Loucy (cell line): ENCODE measurements around the gene UGT8.

Experiments used
- H2AFZ ChIP-seq: fragments of 200-600 bp; sonication (generic); 2 replicates; pipeline ENCODE4 v1.6.0; 2016; ENCODE audit warnings: antibody characterized with exemption, mild to moderate bottlenecking, low read length, moderate library complexity
- H3F3A ChIP-seq: fragments of 200-600 bp; 2 replicates; pipeline ENCODE4 v1.6.0; 2016; ENCODE audit warnings: antibody characterized with exemption, low read depth, mild to moderate bottlenecking
- H3K27me3 ChIP-seq: fragments of 200-600 bp; sonication (generic); 2 replicates; pipeline ENCODE4 v1.6.1; 2014; ENCODE audit warnings: low read length, mild to moderate bottlenecking; ENCODE audit not compliant: insufficient read depth, poor library complexity, severe bottlenecking
- H3K36me3 ChIP-seq: fragments of 200-600 bp; sonication (generic); 2 replicates; pipeline ENCODE4 v1.6.1; 2016; ENCODE audit warnings: low read length; ENCODE audit not compliant: insufficient read depth
- H3K4me1 ChIP-seq: fragments of 200-600 bp; sonication (generic); 2 replicates; pipeline ENCODE4 v1.5.1; 2014; ENCODE audit warnings: low read length, mild to moderate bottlenecking; ENCODE audit not compliant: insufficient read depth, poor library complexity, severe bottlenecking
- H3K4me2 ChIP-seq: fragments of 200-600 bp; sonication (generic); 2 replicates; pipeline ENCODE4 v1.6.0; 2014; ENCODE audit warnings: antibody characterized with exemption, low read length, low read depth, mild to moderate bottlenecking; ENCODE audit not compliant: poor library complexity, severe bottlenecking
- H3K4me3 ChIP-seq: fragments of 200-600 bp; sonication (generic); 2 replicates; pipeline ENCODE4 v1.5.1; 2014; ENCODE audit warnings: low read length, mild to moderate bottlenecking, mixed read lengths; ENCODE audit not compliant: poor library complexity, severe bottlenecking
- H3K79me2 ChIP-seq: fragments of 200-600 bp; sonication (generic); 2 replicates; pipeline ENCODE4 v1.6.1; 2014; ENCODE audit warnings: low read length; ENCODE audit not compliant: insufficient read depth
- H3K9ac ChIP-seq: fragments of 200-600 bp; sonication (generic); 2 replicates; pipeline ENCODE4 v1.6.0; 2014; ENCODE audit warnings: mild to moderate bottlenecking, low read depth, low read length, moderate library complexity; ENCODE audit not compliant: poor library complexity, severe bottlenecking
- H3K9me2 ChIP-seq: fragments of 200-600 bp; sonication (generic); replicated peaks from 2 replicates; pipeline ENCODE4 v1.6.1; 2016; ENCODE audit warnings: low read depth, low read length, mixed read lengths
- H3K9me3 ChIP-seq: fragments of 200-600 bp; sonication (generic); 2 replicates; pipeline ENCODE4 v1.6.1; 2014; ENCODE audit warnings: mild to moderate bottlenecking, antibody characterized with exemption, low read length, low read depth; ENCODE audit not compliant: insufficient read depth
- H4K20me1 ChIP-seq: fragments of 200-600 bp; sonication (generic); 2 replicates; pipeline ENCODE4 v1.6.0; 2014; ENCODE audit warnings: antibody characterized with exemption, low read length, mild to moderate bottlenecking; ENCODE audit not compliant: insufficient read depth, poor library complexity, severe bottlenecking
- EZH2phosphoT487 ChIP-seq: fragments of 200-600 bp; IDR thresholded peaks from 2 replicates; pipeline ENCODE4 v1.6.1; 2018; ENCODE audit warnings: antibody characterized with exemption, mild to moderate bottlenecking, moderate library complexity, borderline replicate concordance
- TF ChIP-seq, protein P1 (sequence below): fragments of 200-600 bp; sonication (generic); conservative IDR thresholded peaks from 2 replicates; pipeline ENCODE4 v1.5.1; 2014; ENCODE audit warnings: mild to moderate bottlenecking, antibody characterized with exemption, low read length

UGT8 gene

GRCh38 chr4:114593526-114593925, 5.1 kb upstream of the UGT8 start:
- Histone ChIP-seq H3K9me2 (no peaks in the 10 kb centered on the region), H3K4me2 (no peak overlapping the region), H3K9ac (no peak overlapping the region), H3K4me3 (no peak overlapping the region), H3K9me3 (no peaks in the 10 kb centered on the region), H2AFZ (no peak overlapping the region), H3F3A (no peaks in the 10 kb centered on the region), H3K79me2 (no peaks in the 10 kb centered on the region), H3K36me3 (no peaks in the 10 kb centered on the region), H3K27me3 (no peaks in the 10 kb centered on the region), H3K4me1 (no peaks in the 10 kb centered on the region), H4K20me1 (no peaks in the 10 kb centered on the region)
- TF ChIP-seq, protein P1, sequence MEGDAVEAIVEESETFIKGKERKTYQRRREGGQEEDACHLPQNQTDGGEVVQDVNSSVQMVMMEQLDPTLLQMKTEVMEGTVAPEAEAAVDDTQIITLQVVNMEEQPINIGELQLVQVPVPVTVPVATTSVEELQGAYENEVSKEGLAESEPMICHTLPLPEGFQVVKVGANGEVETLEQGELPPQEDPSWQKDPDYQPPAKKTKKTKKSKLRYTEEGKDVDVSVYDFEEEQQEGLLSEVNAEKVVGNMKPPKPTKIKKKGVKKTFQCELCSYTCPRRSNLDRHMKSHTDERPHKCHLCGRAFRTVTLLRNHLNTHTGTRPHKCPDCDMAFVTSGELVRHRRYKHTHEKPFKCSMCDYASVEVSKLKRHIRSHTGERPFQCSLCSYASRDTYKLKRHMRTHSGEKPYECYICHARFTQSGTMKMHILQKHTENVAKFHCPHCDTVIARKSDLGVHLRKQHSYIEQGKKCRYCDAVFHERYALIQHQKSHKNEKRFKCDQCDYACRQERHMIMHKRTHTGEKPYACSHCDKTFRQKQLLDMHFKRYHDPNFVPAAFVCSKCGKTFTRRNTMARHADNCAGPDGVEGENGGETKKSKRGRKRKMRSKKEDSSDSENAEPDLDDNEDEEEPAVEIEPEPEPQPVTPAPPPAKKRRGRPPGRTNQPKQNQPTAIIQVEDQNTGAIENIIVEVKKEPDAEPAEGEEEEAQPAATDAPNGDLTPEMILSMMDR: no peak

DNA sequence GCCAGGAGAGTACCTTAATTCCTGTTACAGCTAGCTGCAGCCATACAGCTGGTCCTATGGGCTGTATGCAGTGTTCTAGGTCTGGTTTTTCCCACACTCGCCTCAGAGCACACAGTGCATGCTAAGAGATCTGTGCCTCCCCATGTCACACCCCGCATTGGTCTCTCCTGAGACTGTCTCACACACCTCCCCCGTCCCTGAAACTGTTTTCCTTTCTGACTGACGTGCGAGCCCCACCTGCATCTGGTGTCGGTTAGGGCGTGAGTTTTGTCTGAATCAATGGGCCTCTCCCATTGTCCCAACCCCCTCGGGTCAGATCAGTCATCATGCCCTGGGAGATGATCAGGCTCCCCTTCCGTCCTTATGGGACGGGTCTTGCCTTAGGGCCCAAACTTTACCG, 3.4 kb upstream of the UGT8 start:
- Histone ChIP-seq H3K9me3 (no peaks in the 10 kb centered on the region), H4K20me1 (no peaks in the 10 kb centered on the region), H2AFZ (no peak overlapping the region), H3K27me3 (no peaks in the 10 kb centered on the region), H3K4me3 (no peak overlapping the region), H3K4me1 (no peaks in the 10 kb centered on the region), H3K9me2 (no peaks in the 10 kb centered on the region), H3K9ac (no peak overlapping the region), H3F3A (no peaks in the 10 kb centered on the region), H3K79me2 (no peaks in the 10 kb centered on the region), H3K4me2 (no peak overlapping the region), H3K36me3 (no peaks in the 10 kb centered on the region)
- no peak for TF ChIP-seq EZH2phosphoT487
- TF ChIP-seq, protein P1: no peak

DNA sequence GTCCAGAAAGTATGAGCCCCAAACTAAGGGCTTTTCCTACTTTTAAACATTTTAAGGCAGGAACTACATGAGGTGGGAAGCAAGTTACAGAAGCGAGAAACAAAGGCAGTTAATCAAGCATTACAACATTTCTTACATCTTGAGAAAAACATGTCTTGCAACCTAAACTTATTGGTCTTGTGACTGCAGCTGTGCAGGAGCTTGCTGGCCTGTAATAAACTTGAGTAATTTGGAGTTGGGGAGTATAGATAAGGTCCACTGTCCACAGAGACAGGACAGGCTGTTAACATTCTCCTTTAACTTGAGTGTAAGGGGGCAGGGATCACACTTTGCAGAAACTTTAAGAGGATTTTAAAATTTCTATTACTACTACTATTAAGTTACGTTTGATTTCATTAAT, 2.7 kb upstream of the UGT8 start:
- no peak for TF ChIP-seq EZH2phosphoT487
- TF ChIP-seq, protein P1: no peak

More for the DNA sequence above, 2.7 kb upstream of the UGT8 start:
- H3K36me3 ChIP-seq: no peaks in the 10 kb centered on the region
- no peaks in the 10 kb centered on the region for H3K27me3 ChIP-seq
- no peaks in the 10 kb centered on the region for H3F3A ChIP-seq
- no peaks in the 10 kb centered on the region for H3K9me3 ChIP-seq
- no peak overlapping the region for H2AFZ ChIP-seq
- no peaks in the 10 kb centered on the region for H3K79me2 ChIP-seq
- H4K20me1 ChIP-seq: no peaks in the 10 kb centered on the region
- H3K4me2 ChIP-seq: no peak overlapping the region
- no peak overlapping the region for H3K4me3 ChIP-seq
- H3K9ac ChIP-seq: no peak overlapping the region
- H3K4me1 ChIP-seq: no peaks in the 10 kb centered on the region
- H3K9me2 ChIP-seq: no peaks in the 10 kb centered on the region
